Measurements from ENCODE around the gene PERCC1.

- TF ChIP-seq, protein P1, sequence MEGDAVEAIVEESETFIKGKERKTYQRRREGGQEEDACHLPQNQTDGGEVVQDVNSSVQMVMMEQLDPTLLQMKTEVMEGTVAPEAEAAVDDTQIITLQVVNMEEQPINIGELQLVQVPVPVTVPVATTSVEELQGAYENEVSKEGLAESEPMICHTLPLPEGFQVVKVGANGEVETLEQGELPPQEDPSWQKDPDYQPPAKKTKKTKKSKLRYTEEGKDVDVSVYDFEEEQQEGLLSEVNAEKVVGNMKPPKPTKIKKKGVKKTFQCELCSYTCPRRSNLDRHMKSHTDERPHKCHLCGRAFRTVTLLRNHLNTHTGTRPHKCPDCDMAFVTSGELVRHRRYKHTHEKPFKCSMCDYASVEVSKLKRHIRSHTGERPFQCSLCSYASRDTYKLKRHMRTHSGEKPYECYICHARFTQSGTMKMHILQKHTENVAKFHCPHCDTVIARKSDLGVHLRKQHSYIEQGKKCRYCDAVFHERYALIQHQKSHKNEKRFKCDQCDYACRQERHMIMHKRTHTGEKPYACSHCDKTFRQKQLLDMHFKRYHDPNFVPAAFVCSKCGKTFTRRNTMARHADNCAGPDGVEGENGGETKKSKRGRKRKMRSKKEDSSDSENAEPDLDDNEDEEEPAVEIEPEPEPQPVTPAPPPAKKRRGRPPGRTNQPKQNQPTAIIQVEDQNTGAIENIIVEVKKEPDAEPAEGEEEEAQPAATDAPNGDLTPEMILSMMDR (conservative IDR thresholded peaks at IDR 0.05; ENCODE audit: low read depth, low read length): no peak
- no peak for TF ChIP-seq EZH2 (IDR thresholded peaks at IDR 0.05; ENCODE audit: borderline replicate concordance, low read depth, low read length, poor library complexity, severe bottlenecking)
Measured at GRCh38 chr16:1465567-1465915, 34.7 kb downstream of the PERCC1 start.

All from A673 (cell line).